ENCODE results near the gene HHAT.

HHAT gene

GRCh38 chr1:210300923-210301614 lies 27.6 kb upstream of the HHAT start:
- no peak for DNase-seq
- TF ChIP-seq POLR2A (IDR thresholded peaks at IDR 0.05; ENCODE audit: low read length): no peak
- TF ChIP-seq GATA1 (IDR thresholded peaks at IDR 0.05; ENCODE audit: low read depth, low read length): no peak

- no peak for DNase-seq
Measured at GRCh38 chr1:210301615-210302000, 27.1 kb upstream of the HHAT start.

GRCh38 chr1:210302501-210302900 lies 26.2 kb upstream of the HHAT start:
- no peak for DNase-seq

More at GRCh38 chr1:210301615-210302000, 27.1 kb upstream of the HHAT start:
- TF ChIP-seq POLR2A (IDR thresholded peaks at IDR 0.05; ENCODE audit: low read length) (no peak), GATA1 (IDR thresholded peaks at IDR 0.05; ENCODE audit: low read depth, low read length) (no peak)

GRCh38 chr1:210303391-210303790 lies 25.3 kb upstream of the HHAT start:
- no peak for TF ChIP-seq GATA1 (IDR thresholded peaks at IDR 0.05; ENCODE audit: low read depth, low read length)
- no peak for TF ChIP-seq POLR2A (IDR thresholded peaks at IDR 0.05; ENCODE audit: low read length)

More at GRCh38 chr1:210302501-210302900, 26.2 kb upstream of the HHAT start:
- TF ChIP-seq POLR2A (IDR thresholded peaks at IDR 0.05; ENCODE audit: low read length): no peak
- TF ChIP-seq GATA1 (IDR thresholded peaks at IDR 0.05; ENCODE audit: low read depth, low read length): no peak

GRCh38 chr1:210310562-210311153 lies 18.0 kb upstream of the HHAT start:
- TF ChIP-seq GATA1 (IDR thresholded peaks at IDR 0.05; ENCODE audit: low read depth, low read length) (no peak), POLR2A (IDR thresholded peaks at IDR 0.05; ENCODE audit: low read length) (no peak)

More at GRCh38 chr1:210303391-210303790, 25.3 kb upstream of the HHAT start:
- DNase-seq: no peak

GRCh38 chr1:210311726-210312493 lies 16.8 kb upstream of the HHAT start:
- DNase-seq: no peak
- no peak for TF ChIP-seq GATA1 (IDR thresholded peaks at IDR 0.05; ENCODE audit: low read depth, low read length)
- TF ChIP-seq POLR2A (IDR thresholded peaks at IDR 0.05; ENCODE audit: low read length): no peak

More at GRCh38 chr1:210310562-210311153, 18.0 kb upstream of the HHAT start:
- no peak for DNase-seq

- no peak for DNase-seq
- TF ChIP-seq POLR2A (IDR thresholded peaks at IDR 0.05; ENCODE audit: low read length) (no peak), GATA1 (IDR thresholded peaks at IDR 0.05; ENCODE audit: low read depth, low read length) (no peak)
Measured at GRCh38 chr1:210313046-210313595, 15.6 kb upstream of the HHAT start.

- DNase-seq: no peak
- TF ChIP-seq POLR2A (IDR thresholded peaks at IDR 0.05; ENCODE audit: low read length) (no peak), GATA1 (IDR thresholded peaks at IDR 0.05; ENCODE audit: low read depth, low read length) (no peak)
Measured at GRCh38 chr1:210313921-210314320, 14.8 kb upstream of the HHAT start.

- no peak for DNase-seq
- no peak for TF ChIP-seq POLR2A (IDR thresholded peaks at IDR 0.05; ENCODE audit: low read length)
- no peak for TF ChIP-seq GATA1 (IDR thresholded peaks at IDR 0.05; ENCODE audit: low read depth, low read length)
Measured at GRCh38 chr1:210315529-210315928, 13.2 kb upstream of the HHAT start.

GRCh38 chr1:210321131-210321530 lies 7.6 kb upstream of the HHAT start:
- no peak for TF ChIP-seq GATA1 (IDR thresholded peaks at IDR 0.05; ENCODE audit: low read depth, low read length)
- no peak for TF ChIP-seq POLR2A (IDR thresholded peaks at IDR 0.05; ENCODE audit: low read length)
- no peak for DNase-seq

GRCh38 chr1:210321552-210321951 lies 7.2 kb upstream of the HHAT start:
- no peak for DNase-seq
- TF ChIP-seq POLR2A (IDR thresholded peaks at IDR 0.05; ENCODE audit: low read length) (no peak), GATA1 (IDR thresholded peaks at IDR 0.05; ENCODE audit: low read depth, low read length) (no peak)

GRCh38 chr1:210323957-210324356 lies 4.7 kb upstream of the HHAT start:
- TF ChIP-seq POLR2A (IDR thresholded peaks at IDR 0.05; ENCODE audit: low read length) (no peak), GATA1 (IDR thresholded peaks at IDR 0.05; ENCODE audit: low read depth, low read length) (no peak)
- DNase-seq: no peak

- no peak for DNase-seq
- no peak for TF ChIP-seq POLR2A (IDR thresholded peaks at IDR 0.05; ENCODE audit: low read length)
- TF ChIP-seq GATA1 (IDR thresholded peaks at IDR 0.05; ENCODE audit: low read depth, low read length): no peak
Measured at GRCh38 chr1:210325026-210325670, 3.6 kb upstream of the HHAT start.
